CD4-positive, alpha-beta T cell treated with Interleukin-15 for 4 hours (primary cell): ENCODE results near the gene SCN2B.
A peak's percentile ranks its signal among the peaks of the same experiment; 100 is the strongest.

Experiments used
- DNase-seq: peaks from one replicate; pipeline ENCODE4 v3.0.0-alpha.2; 2020; ENCODE audit warnings: low spot score

The SCN2B gene, protein sequence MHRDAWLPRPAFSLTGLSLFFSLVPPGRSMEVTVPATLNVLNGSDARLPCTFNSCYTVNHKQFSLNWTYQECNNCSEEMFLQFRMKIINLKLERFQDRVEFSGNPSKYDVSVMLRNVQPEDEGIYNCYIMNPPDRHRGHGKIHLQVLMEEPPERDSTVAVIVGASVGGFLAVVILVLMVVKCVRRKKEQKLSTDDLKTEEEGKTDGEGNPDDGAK

DNA sequence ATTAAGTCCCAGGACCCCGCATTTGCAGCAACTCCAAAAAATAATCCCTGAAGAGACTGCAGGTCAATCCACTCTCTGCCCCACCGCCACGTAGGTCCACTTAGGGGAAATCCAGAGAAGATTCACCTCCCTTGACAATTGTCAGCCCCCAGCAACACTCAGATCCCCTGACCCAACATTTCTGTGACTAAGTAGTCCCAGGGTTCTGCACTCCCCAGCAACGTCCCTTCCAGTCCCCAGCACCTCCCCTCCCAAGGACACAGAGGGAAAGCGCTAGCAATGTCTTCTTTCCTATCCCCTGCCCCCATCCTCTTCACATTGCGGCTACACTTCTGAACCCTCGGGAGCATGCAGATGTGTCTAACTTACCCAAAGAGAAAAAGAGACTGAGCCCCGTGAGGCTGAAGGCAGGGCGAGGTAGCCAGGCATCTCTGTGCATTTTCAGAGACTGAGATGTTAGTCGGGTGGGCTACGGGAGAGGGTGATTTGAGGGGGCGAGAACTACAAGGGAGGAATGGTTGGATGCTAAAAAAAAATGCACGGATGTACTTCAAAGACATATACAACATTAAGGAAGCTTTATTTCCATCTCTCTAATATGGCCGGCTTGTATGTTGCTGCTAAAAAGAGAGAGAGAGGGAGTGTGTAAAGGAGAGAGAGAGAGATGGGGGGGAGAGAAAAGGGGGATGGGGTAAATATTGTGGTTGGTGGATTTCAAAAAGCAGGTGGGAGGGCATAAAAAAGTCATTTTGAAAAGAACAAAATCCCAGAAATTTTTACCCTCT is at the start of gene SCN2B:
SCN2B (minus strand) TSS at position 647 of the 785 bp plus-strand sequence; CDS start at position 439, 208 bp downstream.
- no peak for DNase-seq

DNA sequence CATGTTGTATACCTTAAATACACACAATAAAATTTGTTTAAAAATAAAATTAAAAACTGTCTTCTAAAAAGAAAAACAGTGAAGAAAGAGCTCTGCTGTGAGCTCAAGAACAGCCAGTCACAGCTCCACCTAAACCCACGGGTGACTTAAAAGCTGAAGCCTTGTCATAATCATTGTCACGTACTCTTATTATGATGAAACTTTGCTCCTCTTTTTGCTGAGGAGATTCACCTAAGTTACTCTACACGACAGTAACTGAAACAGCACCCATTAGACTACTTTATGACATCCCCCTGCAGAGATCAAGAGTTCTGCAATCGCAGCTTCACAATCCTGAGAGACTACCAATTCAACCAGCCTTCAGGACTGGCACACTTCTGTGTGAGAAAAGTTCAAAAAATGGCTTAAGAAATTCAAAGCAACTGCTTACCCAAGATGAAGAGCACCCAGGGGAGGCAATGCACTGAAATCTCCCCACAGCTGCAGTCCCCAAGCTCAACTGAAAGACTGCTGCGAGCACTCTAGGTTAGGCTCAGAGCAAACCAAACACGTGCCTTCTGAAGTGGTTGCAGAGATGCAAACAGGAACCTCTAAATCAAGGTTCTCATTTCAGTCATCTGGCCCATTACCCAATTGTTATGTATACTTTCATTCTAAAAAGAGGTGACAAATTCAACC is 48.2 kb upstream of the SCN2B start, which contains the start of gene JAML:
JAML (minus strand) TSS at position 501 of the 678 bp plus-strand sequence. CDS start 10,145 bp downstream, outside the sequence.
- peak; percentile 65 for DNase-seq

DNA sequence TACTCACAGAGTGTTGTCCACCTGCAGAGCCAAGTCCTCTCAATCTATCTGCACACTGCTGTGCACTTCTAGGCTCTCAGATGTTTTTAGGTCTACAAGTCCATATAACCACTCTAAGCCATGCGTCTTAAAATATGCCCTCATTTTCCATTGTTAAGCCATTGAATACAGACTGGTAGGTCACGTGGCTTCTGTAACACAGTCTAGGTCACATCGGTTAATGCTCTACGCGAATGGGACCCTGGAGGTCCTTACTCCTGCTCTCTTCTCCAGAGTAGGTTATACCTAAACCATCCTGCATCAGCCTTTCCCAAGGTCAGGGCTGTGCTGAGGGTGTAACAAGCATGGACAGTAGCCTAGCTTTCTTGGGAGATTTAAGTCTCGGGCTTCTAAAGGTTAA is 47.6 kb upstream of the SCN2B start:
- no peak for DNase-seq

DNA sequence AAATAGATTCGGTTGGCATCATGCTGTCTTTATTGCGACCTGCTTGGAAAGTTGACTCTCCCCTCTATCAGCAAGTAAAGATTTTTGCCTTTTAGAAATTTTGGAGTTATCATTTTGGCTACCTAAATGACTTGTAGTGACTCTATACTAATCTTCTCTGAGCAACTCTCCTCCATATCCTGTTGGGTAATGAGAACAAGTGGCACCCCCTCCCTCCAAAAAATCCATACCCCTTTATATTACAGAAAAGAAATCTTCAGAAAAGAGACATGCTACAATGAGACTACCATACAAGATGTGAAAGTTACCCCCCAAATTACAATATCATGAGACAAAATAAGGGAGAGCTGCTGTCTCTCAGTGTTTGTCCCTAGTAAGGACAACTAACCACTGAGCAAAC is 47.1 kb upstream of the SCN2B start:
- no peak for DNase-seq

DNA sequence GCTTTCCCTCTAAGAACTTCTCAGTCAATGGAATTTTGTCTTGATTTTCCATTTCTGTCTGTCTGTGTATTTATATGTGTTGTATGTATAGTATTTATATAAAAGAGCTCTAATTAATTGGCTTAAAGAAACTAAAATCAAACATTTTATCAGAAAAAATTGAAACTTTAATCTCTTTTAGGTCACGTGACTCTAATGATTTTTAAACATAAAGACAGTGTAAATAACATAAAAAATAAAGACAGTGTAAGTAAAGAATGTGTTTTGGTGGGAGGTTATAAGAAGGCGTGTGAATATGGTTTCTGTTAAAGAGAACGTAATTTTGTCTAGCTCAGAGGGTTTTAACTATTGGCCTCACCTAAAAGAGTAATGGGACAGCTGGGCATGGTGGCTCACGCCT is 46.0 kb upstream of the SCN2B start:
- no peak for DNase-seq

DNA sequence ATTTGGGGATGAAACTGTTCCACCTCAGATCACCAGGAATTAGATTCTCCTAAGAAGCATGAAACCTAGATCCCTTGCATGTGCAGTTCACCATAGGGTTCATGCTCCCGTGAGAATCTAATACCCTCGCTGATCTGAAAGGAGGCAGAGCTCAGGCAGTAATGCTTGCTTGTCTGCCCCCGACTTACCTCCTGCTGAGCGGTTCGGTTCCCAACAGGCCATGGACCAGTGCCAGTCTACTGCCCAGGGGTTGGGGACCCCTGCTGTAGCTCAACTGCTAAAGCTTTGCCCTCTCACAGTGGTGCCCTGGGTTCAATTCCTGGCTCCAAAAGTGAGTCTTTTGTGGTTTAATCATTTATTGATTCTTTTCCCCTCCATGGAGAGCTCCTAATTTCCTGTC is 45.0 kb upstream of the SCN2B start:
- no peak for DNase-seq

DNA sequence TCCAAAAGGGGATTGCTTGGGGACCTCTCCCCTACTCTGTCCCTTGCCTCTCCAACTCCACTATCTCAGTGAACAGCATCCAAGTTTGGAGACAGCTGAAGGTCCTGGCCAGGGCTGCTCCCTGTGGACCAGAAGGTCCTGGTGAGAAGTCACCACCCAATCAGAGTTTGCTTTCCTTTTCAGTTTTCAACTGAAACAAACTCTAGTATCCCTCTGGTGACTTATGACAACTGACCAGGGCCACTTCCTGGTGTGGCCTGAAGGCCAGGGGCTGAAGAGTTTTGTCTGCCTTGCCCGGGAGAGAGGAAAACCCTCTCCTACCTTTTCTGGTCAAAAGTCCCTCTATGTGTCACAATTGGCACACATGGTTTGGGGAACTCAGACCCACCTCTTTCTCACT is 43.3 kb upstream of the SCN2B start:
- DNase-seq: no peak

DNA sequence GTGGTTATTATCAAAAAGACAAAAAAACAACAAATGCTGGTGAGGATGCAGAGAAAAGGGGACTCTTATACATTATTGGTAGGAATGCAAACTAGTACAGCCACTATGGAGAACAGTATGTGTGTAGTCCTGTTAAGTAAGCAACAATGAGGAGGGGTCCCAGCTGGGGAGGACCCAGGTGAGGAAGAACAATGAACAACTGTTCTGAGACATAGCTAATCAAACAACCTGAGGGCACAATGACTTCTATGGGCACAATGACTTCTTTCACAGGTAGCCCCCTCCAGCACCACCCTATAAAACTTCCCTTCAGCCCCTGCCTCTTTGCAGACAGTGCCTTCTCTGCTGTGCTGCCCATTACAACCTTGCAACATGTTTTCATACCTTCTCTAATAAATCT is 42.8 kb upstream of the SCN2B start:
- DNase-seq: no peak

DNA sequence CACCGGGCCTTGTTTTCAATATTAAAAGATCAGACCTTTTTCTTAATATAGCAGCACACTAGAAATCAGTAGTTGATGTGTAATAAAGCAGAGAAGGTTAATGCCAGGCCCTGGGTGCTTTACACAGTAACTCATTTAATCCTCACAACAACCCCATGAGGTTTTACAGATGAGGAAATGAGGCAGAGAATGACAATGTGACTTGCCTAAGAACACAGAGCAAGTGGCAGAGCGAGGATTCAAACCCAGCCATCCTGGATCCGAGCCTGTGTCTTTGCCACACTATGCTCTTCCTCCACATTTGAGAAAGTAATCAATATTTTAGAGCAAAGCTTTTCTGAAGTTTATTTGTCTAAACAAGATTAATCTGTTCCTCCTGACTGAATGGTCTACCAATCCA is 41.1 kb upstream of the SCN2B start:
- no peak for DNase-seq

DNA sequence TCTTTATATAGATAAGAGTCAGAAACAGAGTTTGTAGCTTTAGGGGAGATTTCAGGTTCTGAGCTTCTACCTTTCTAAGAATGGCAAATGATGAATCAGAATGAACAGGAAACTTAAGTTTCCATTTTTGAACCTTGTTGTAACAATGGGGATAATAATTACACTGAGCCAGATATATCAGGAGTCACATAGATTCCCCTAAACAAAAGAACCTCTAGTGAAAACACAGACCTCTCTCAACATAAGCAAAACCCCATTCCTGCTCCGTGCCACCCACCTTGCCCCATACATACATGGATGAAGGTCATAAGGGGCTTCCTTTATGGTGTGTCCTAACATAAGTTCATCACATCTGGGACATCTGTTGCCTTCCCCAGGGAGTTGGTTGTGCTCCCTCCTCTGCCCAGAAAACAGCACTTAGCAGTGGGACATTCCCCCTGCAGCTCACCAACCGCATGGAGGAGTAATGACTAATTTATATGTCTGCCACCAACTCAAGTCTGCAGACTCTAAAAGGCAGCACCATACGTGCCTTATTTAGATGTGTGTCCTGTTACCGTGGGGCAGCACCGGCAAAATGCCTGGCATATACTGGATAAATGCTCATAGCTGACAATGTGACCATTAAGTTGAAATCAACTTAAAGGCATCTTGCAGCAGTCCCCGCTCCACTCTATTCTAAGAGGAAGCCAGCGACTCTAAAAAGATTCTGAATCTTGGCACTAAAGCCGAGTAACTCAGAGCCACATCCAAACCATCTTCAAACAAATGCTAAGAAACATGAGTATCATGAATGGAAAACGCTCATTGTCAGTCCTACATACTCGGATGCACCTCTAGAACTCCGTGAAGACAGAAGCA is 40.4 kb upstream of the SCN2B start:
- DNase-seq: peak; percentile 63

DNA sequence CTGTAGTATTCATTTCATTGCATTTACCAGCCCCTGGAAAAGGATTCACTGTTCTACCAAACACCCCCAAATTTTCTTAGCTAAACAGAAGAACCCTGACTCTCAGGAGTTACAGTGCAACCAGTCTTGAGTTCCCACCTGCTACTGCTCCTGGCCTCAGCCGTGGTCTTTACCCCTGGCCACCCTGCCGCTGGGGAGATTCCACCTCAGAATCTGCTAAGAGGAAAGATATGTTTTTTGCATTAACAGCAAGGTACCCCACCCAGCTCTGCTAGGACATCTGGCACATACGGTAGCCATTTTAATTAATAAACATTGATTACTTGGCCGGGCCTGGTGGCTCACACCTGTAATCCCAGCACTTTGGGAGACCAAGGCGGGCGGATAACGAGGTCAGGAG is 39.3 kb upstream of the SCN2B start:
- DNase-seq: no peak

DNA sequence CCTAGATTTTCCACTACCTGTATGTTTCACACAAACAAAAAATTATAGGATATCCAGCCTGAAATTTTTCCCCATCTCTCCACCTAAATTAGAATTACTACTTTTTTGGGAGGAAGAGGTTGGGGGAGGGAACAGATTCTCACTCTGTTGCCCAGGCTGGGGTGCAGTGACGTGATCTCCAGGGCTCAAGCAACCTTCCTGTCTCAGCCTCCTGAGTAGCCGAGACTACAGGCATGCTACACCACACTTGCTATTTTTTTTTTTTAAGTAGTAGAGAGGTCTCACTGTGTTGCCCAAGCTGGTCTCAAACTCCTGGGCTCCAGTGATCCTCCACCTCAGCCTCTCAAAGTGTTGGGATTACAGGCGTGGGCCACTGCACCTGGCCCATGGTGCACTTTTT is 38.8 kb upstream of the SCN2B start:
- DNase-seq: no peak

DNA sequence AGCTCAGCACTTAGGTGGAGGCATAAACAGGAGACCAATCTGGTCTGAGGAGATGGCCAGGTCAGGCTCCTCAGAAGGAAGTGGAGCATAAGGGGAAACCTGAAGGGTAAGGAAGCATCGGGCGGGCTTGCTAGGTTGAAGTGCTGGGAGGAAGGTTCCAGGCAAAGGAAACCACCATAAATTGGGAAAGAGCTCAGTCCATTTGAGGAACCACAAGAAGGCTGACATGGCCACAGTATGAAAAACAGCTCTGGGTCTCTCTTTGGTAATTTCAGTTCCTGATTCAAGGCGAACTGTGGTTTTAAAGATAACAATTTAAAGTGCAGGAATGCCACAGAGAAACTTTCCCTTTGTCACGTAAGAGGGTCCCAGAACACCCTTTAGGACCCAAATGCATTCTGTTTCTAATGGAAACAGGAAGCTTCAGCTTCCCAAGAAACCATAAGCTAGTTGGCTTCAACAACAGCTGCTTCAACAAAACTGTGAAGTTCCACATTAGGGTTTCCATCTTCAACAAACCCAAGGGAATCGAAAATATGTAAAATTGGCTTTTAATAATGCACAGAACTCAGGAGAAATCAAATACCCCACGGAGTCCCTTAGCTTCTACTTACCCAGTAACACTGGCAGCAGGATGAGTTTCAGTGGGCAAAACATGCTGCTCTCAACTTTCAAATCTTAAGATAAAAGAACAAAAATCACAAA is 37.9 kb upstream of the SCN2B start:
- DNase-seq: no peak

DNA sequence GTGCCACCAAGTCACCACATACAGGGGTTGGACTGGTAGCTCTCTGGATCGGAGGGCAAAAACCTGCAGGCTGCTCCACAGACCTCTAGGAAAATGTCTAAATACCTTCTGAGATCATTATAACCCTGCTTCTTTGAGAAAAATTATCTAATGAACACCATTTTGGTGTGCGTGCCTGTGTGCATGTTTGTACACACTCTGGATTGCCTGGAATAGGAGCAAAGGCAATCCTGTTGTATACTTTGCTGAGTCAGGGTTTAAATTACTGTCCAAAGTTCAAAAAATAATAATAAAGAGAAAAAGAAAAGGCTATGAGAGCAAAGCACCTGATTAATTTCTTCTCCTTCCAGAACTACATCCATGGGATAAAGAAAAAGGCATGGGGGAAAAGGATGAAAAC is 37.3 kb upstream of the SCN2B start:
- no peak for DNase-seq

DNA sequence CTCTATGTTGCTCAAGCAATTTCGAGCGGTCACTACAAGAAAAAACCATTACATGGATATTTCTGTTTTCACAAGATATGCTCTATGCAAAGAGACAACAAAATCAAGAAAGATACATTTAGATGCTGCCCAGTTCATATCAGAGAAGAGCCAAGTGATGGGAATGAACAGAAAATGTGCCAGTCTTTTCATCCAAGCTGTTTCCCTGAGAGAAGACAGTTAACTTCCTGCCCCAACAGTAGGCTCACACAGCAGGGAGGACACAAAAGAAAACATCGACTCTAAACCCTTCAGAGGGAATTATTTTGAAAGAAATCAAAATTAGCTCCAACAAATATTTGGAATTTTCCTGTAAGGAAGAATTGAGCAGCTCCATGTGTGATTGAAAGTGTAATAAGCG is 36.8 kb upstream of the SCN2B start:
- no peak for DNase-seq

DNA sequence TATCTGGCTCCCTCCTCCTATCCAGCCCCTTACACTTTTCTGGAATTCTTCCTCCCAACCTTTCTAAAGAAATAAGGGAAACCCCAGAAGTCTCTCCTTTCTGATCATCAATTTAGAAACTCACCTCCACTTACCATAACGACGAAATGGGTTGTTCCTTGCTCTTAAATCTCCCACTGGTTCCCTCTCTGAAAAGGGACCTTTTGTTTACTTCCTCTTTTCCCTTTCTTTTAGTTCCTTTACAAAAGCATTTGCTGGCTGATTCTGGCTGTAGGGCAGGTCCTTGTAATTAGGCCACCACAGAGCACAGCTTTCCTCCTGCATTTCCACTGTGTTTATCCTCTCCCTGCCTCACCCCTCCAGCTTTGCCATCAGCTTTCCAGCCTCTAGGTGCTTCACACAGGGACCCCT is 36.3 kb upstream of the SCN2B start:
- DNase-seq: no peak

DNA sequence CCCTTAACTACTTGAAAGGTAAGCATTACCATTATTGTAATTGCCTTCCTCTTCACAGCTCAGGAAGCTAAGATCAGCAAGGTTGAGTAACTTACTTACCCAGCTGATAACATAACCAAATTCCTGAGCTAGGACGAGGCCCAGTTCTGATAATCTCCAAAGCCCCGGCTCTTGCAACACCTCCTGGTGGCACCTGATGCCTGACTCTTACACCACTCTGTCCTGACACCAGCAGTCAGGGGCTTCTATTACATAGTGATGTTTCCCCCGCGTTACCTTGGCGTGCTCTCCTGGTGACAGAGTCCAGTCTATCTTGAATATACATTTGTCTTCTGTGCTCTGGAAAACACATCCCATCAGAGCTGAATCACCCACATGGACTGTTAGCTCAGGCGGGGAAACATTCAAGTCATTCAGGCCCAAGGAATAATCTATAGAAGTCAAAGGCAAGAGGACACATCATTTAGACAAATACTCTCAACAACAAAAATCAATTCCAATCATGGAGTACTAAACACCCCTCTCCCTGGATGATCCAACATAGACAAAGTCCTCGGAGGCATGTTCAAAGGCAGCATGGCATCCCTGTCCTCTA is 35.8 kb upstream of the SCN2B start:
- no peak for DNase-seq

DNA sequence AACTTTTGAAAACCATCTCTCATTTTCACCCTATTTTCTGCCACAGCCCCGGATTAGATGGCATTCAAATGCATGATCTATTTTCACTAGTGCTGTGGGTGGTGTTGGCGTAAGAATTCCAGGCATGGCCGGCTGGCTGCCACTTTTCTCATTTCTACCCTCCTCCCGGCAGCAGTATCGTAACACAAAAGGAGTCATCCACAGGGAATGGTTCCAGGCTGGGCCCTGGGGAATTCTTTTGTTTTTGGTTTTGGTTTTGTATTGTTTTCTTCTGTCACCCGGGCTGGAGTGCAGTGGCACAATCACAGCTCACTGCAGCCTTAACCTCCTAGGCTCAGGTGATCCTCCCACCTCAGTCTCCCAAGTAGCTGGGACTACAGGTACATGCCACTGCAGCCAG is 34.6 kb upstream of the SCN2B start:
- no peak for DNase-seq

DNA sequence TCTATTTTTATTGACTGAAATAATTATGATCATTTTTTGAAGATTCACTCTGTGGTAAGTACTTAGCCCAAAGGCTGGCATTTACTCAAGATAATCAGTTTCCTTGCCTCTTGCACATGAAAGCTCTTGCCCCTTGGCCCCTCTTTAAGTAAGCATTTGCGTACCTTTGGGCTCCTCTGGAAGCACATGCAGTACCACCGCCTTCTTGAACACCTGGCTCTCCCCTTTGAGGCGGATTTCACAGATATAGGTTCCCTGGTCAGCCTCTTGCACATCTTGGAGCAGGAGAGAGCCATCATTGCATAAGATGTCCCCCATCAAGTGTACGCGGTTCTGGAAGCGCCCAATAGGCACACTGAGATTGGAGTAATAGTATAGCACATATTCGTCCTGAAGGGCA is 33.9 kb upstream of the SCN2B start:
- DNase-seq: no peak

DNA sequence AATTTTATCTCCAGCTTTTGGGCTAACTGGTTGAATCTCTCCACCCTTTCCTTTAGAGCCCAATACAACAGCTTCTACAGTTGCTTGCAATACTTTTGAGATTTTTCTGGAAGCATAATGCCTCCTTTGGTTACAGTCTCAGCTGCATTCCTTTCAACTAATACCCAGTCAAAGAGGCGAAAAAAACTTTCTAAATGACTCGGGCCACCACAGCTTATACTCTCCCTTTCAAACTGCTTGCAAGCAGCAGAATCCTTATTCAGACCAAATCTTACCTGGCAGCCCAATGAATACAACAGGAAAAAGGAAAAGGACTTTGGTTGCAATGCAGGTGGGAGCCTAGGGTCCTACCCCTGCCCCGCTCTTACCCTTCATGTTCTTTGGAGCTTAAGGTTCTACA is 32.6 kb upstream of the SCN2B start:
- no peak for DNase-seq

DNA sequence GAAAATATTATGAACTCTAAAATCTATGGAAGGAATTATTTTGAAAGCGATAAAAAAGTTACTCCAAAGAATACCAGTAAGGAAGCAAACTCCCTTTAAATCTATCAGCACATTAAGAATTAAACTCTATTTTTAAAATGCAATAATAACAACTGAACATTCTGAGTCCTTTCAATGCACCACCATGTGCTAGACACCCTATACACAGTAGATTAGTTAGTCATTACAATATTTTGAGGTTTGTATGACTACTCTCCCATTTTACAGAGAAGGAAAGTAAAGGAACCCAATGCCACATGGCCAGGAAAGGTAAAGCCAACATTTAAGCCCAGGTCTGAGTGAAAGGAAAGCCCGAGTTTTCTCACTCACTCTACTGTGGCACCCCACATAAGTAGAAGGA is 30.6 kb upstream of the SCN2B start:
- no peak for DNase-seq
